ENCODE measurements around the gene CDH8. TPM values are rescaled to one million over a fixed set of nuclear protein-coding genes. Genes with fewer than 3 reads are reported as not detected.

CDH8 gene, protein sequence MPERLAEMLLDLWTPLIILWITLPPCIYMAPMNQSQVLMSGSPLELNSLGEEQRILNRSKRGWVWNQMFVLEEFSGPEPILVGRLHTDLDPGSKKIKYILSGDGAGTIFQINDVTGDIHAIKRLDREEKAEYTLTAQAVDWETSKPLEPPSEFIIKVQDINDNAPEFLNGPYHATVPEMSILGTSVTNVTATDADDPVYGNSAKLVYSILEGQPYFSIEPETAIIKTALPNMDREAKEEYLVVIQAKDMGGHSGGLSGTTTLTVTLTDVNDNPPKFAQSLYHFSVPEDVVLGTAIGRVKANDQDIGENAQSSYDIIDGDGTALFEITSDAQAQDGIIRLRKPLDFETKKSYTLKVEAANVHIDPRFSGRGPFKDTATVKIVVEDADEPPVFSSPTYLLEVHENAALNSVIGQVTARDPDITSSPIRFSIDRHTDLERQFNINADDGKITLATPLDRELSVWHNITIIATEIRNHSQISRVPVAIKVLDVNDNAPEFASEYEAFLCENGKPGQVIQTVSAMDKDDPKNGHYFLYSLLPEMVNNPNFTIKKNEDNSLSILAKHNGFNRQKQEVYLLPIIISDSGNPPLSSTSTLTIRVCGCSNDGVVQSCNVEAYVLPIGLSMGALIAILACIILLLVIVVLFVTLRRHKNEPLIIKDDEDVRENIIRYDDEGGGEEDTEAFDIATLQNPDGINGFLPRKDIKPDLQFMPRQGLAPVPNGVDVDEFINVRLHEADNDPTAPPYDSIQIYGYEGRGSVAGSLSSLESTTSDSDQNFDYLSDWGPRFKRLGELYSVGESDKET
- 1 to 10 TPM; 1.3 to 1.6 TPM for total RNA-seq
- long read RNA-seq, donor 1 = 0 reads
- long read RNA-seq, donor 2, transcript CDH8-211 (9 exons, 3,986 nt) = major isoform, 6 of 6 reads
- long read RNA-seq, donor 2, partial matches to known transcripts = 0 of 6 reads
- long read RNA-seq, donor 2, other reads (novel, unspliced or antisense) = 0 of 6 reads

DNA sequence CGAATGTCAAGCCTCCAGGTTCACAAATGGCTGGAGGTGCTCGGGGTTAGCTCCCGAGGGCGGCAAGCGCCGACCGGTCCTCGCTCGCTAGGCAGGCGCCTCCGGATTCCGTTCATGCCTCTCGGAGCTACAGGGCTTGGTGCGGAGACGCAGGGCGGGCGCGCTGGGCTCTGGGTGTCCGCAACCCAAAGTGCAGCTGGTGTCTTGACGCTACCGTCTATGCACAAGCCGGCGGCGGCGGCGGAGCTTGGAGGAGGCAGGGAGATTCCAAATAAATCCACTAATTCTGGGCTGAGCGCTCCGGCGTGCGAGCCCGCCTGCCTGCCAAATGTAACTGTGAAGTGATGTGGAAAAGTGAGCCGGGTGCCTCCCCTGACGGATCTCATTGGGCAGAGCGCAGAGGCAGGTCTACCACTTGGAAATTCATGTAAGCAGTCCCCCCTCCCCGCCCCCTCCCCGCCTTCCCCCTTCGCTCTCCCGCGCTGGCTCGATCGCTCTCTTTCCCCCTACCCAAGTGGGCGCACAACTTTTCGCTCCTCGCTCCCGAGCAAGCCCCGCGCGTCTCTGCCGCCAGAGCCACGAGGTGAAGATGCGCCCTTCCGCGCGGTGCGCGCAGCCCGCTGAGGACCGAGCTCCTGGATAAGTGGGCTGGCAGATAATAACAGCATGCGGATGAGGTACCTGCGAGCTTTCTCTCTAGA is at the start of gene CDH8:
TSS of gene CDH8 (minus strand) at position 338 of the 701 bp plus-strand sequence. CDS start 15,035 bp downstream, outside the sequence.
- intact Hi-C loops (cut with DNase I) = no loop called here
- no peak for DNase-seq (ENCODE audit: low spot score)

DNA sequence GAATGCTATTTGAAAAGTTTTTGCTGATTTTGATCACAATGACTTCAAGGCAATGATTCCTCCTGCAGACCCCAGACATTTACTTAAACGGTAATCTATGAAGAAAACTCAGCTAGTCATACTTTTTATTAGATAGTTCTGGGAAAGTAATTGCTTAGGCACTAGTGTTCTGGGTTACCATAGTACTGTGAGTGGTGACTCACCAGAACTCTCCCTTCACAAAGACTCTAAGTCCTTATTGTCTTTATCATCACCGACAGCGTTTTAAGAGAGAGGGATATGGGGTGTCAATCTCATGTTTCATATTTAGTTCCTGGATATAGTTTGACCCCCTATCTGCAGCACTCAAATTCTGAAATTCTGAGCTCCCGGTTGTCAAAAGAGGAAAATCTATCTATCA is 43.0 kb upstream of the CDH8 start:
- DNase-seq (ENCODE audit: low spot score) = no peak
- intact Hi-C loops (cut with DNase I) = no loop called here

- intact Hi-C loops (cut with DNase I) = no loop called here
- DNase-seq (ENCODE audit: low spot score) = no peak
Measured at GRCh38 chr16:62077998-62078397, 41.8 kb upstream of the CDH8 start.

DNA sequence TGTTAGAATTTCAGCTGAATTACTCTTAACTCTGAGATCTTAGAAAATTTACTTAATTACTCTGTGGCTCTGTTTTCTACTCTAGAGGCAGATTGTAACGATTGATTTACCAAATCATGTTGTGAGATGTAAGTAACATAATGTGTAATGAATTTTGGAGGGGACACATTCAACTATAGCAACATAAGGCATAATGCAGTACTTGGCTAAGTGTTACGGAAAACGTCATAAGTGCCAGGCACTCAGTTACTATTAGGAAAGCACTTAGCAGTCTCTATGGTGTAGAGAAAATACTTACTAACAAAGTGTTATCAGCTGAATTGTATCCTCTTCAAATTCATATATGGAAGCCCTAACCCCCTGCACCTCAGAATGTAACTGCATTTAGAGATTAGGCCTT is 40.6 kb upstream of the CDH8 start:
- intact Hi-C loops (cut with DNase I) = no loop called here
- DNase-seq (ENCODE audit: low spot score) = no peak

GRCh38 chr16:62068747-62069146 is 32.5 kb upstream of the CDH8 start:
- intact Hi-C loops (cut with DNase I) = no loop called here
- no peak for DNase-seq (ENCODE audit: low spot score)

- DNase-seq (ENCODE audit: low spot score) = no peak
- intact Hi-C loops (cut with DNase I) = no loop called here
Measured at GRCh38 chr16:62067981-62068380, 31.7 kb upstream of the CDH8 start.

- DNase-seq (ENCODE audit: low spot score) = no peak
- intact Hi-C loops (cut with DNase I) = no loop called here
Measured at GRCh38 chr16:62067182-62067581, 30.9 kb upstream of the CDH8 start.

DNA sequence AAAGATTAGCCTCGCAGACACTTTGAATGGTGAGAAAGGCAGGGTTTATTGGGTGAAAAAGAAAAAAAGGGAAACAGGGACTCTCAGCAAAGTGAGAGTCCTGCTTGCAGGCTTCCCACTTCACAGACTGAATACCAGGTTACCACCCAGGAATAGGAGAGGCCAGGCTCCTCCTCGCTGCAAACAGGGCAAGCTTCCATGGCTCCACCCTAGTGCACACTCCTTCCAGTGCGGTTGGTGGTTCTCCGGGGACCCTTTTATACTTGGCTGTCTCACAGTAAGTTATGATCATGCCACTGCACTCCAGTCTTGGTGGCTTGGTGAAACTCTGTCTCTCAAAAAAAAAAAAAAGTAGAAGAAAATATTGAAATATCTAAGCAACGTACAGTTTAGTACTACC is 30.5 kb upstream of the CDH8 start:
- peak; percentile 66 for DNase-seq (ENCODE audit: low spot score)
- intact Hi-C loops (cut with DNase I) = no loop called here

- DNase-seq (ENCODE audit: low spot score) = no peak
- intact Hi-C loops (cut with DNase I) = no loop called here
Measured at GRCh38 chr16:62064173-62064572, 27.9 kb upstream of the CDH8 start.

GRCh38 chr16:62060089-62060488 is 23.9 kb upstream of the CDH8 start:
- DNase-seq (ENCODE audit: low spot score) = no peak
- intact Hi-C loops (cut with DNase I) = no loop called here

- DNase-seq (ENCODE audit: low spot score) = no peak
- intact Hi-C loops (cut with DNase I) = no loop called here
Measured at GRCh38 chr16:62059527-62059926, 23.3 kb upstream of the CDH8 start.

GRCh38 chr16:62058412-62058811 is 22.2 kb upstream of the CDH8 start:
- DNase-seq (ENCODE audit: low spot score) = no peak
- intact Hi-C loops (cut with DNase I) = no loop called here

DNA sequence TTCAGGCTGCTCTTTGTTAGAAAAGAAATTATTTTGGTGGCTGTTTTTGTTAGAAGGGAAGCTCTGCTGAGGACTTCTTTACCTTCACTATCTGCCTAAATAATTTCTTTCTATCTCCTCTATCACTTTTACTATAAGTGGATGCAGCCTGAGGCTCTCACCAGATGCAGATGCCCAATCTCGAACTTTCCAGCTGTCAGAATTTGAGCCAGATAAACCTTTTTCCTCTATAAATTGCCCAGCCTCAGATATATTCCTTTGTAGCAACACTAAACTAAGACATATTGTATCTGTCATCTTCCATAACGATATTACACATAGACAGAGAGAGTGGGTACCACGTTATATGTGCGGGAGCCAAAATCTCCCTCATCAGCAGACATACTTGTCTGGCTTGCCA is 15.7 kb upstream of the CDH8 start:
- no peak for DNase-seq (ENCODE audit: low spot score)
- intact Hi-C loops (cut with DNase I) = no loop called here

DNA sequence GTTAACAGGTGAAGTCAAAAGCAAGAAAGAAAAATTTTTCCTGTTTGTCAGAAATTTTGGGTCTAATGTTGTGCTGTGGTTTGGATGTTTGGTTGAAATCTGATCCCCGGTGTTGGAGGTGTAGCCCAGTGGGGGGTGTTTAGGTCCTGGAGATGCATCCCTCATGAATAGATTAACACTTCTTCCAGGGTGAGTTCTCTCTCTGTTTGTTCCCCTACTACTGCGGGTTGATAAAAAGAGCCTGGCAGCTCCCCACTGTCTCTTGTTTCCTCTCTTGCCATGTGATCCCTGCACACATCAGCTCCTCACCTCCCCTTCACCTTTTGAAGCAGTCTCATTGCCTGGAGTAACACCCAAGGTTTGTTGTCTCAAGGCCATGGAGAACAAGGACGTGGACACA is 14.6 kb upstream of the CDH8 start:
- intact Hi-C loops (cut with DNase I) = no loop called here

DNA sequence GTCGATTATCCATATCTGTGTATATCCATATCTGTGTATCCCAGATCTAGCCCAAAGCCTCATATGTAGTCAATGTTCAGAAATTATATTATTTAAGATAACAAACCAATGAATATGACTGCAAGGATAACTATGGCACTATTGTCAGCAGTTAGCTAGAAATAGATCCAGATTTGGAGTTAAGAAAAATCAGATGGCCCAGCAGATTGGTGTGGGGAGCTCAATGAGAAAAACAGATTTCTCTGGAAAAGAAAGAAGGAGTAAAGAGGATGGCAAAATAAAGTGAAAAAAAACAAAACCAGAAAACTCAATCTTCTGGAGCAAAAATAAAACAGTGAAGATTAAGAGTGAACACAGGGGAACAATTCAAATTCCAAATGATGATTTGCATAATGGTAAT is 10.6 kb upstream of the CDH8 start:
- DNase-seq (ENCODE audit: low spot score) = no peak
- intact Hi-C loops (cut with DNase I) = no loop called here

More for the DNA sequence above, 14.6 kb upstream of the CDH8 start:
- no peak for DNase-seq (ENCODE audit: low spot score)

DNA sequence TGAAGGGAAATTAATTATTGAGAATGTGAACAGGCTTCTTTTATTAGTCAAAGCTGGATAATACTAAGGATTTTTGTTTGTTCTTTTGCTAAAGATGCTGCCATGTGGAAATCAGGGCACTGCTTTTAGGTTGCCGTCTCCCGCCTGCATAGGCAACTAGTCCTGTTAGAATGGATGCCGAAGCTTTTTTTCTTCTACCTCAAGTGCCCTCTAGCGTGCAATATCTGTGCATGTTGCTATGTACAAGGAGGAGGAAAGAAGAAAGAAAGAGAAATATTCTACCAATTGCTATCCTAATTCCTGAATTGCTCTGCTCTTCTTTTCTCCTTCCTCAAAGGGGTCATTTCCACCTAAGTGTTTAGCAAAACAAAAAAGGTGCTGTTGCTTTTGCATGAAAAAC is 5.2 kb upstream of the CDH8 start:
- intact Hi-C loops (cut with DNase I) = no loop called here
- DNase-seq (ENCODE audit: low spot score) = no peak

DNA sequence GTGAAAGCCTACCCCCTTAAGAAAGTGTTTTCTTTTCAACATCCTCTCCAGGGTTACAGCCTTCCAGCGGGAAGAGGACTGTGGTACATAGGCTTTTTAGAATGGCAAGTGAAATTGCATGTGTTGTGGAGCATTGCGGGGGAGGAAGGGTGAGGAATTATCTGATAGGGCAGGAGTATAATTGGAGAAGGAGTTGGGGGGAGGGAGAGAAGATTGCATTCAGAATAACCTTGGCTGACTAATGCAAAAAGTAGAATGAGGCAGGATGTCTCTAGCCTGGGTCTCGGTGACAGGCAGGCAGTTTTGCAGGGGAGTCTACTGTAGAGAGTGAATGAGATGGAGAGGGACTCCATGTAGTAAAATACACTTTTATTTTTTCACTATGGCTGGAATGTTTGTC is 2.4 kb upstream of the CDH8 start:
- no peak for DNase-seq (ENCODE audit: low spot score)
- intact Hi-C loops (cut with DNase I) = no loop called here

DNA sequence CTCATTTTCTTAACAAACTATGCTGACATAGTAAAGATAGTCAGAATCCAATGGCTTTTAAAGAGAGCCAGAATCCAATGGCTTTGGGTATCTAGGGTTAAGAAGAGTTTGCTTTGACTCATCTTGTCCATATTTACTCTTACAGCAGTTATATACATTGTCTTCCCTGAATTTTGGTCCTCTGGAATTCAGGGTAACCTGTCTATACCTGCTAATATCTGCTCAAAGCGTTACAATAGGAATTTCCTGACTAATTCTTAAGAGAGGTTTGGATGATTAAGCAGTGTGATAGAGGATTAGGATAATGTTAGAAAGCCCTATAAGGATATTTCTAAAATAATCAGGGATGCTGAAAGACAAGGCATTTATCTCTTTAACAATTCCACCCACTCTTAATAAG is 2.0 kb upstream of the CDH8 start:
- DNase-seq (ENCODE audit: low spot score) = no peak
- intact Hi-C loops (cut with DNase I) = no loop called here

DNA sequence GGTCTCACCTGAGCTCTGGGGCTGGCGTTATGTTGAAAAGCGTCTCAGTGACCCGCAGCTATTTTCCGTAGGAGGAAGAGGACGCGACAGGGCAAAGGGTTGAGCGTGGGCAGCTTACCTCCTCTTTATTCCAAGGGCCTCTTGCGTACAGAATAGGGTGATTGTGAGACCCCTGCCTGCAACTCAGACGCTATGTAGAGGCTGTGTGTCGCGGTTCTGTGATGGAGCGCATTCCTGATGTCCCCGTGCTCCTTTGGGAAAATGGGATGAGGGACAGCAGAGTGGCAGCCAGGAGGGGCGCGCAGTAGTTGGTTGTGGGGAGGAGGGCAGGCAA is 531 bp upstream of the CDH8 start:
- DNase-seq (ENCODE audit: low spot score) = no peak
- intact Hi-C loops (cut with DNase I) = no loop called here

Measured in posterior vena cava (tissue), 2 donors.